22Rv1 (cell line): Measurements from ENCODE around the gene IL1R1.

Source experiments
- CTCF ChIP-seq: fragments of 450-650 bp; IDR thresholded peaks from 2 replicates; pipeline ENCODE4 v1.5.1; 2017; ENCODE audit warnings: mild to moderate bottlenecking
- ZFX ChIP-seq: fragments of 450-650 bp; IDR thresholded peaks from 2 replicates; pipeline ENCODE4 v1.6.1; 2017; ENCODE audit warnings: antibody characterized with exemption, borderline replicate concordance

GRCh38 chr2:102154364-102154763 is 11.8 kb downstream of the IL1R1 start:
- TF ChIP-seq CTCF (no peak), ZFX (no peak)
